ENCODE results near the gene TRIAP1. TPM values are rescaled to one million over a fixed set of nuclear protein-coding genes. Genes with fewer than 3 reads are reported as not detected.

TRIAP1 gene
- polyA plus RNA-seq, 1 of the 3 experiments (the other 2 are of a cell fraction) = 34.1 TPM

DNA sequence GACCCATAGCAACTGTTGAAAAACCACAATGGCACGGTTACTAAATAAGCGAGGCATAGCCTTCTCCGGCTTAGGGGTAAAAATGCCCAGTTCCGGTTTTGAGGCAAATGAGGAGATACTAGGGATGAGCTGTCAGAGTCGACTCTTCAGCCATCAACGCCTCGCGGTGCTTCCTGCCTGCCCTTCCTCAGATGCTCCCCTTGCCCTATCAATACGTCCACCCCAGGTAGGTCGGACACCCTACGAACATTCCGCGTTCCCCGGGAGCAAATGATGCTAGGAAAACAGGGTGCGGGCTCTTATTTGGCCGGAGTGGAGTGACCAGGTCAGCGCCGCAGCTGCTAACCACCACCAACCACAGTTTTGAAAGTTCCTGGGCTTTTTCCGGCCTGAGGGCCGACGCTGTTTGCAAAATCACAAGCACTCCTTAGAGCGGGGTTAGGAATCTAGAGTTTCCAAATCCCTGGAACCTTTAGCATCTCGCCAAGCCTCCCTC is 22.2 kb upstream of the TRIAP1 start:
- DNase-seq = peak; percentile 65
- peaks cover 16% of the 10 kb centered on the region for H3F3A ChIP-seq (replicated peaks; ENCODE audit: insufficient read depth)
- H3K9me2 ChIP-seq = no peaks in the 10 kb centered on the region
- CTCF ChIA-PET = interaction anchor here (0.6 to 5.3 kb wide), 18 partner anchors 10 to 151 kb away, joined by 3 to 52 read pairs (median 4); partner anchors contain the start of genes COX6A1 and DYNLL1
- H4K20me1 ChIP-seq (ENCODE audit: insufficient read depth) = peaks cover 46% of the 10 kb centered on the region
- no peak overlapping the region for H2AFZ ChIP-seq (ENCODE audit: low read depth)
- H3K36me3 ChIP-seq (replicated peaks in 1 of 2; ENCODE audit: control insufficient read depth in 1 of 2, insufficient read depth in 2 of 2, low read length in 1 of 2) = peaks cover 25 to 30% of the 10 kb centered on the region in 2 experiments
- H3K9me3 ChIP-seq = no peaks in the 10 kb centered on the region
- 1% methylated on average over 23 of the region's 23 CpGs for WGBS (ENCODE audit: low lambda C conversion rate)
- peak overlapping the region; percentile 87 for H3K9ac ChIP-seq
- POLR2A ChIA-PET = interaction anchor here (0.6 to 1.9 kb wide), 5 partner anchors 9 to 270 kb away, joined by 3 to 12 read pairs (median 3); partner anchors contain the start of gene DYNLL1
- TF ChIP-seq SIN3A (IDR thresholded peaks at IDR 0.05; ENCODE audit: borderline replicate concordance, low read depth, low read length) (peak; percentile 37; the same call in 1 of the 2 replicates), RXRA (IDR thresholded peaks at IDR 0.05; ENCODE audit: borderline replicate concordance, low read depth) (no peak), TCF12 (IDR thresholded peaks at IDR 0.05) (no peak), RFX5 (IDR thresholded peaks at IDR 0.05; ENCODE audit: low read length) (no peak)
- TF ChIP-seq, protein P1, sequence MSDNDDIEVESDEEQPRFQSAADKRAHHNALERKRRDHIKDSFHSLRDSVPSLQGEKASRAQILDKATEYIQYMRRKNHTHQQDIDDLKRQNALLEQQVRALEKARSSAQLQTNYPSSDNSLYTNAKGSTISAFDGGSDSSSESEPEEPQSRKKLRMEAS (IDR thresholded peaks at IDR 0.05; ENCODE audit: low read depth) = 0 out of 2 replicates have a peak, but pooled peaks have one; percentile 10
- peaks cover 89% of the 10 kb centered on the region for H3K79me2 ChIP-seq (ENCODE audit: insufficient read depth)
- no peaks in the 10 kb centered on the region for H3K27me3 ChIP-seq (ENCODE audit: insufficient read depth)
- peak overlapping the region; percentile 78 to 88 for H3K4me3 ChIP-seq (ENCODE audit: low read depth in 2 of 2, low read length in 1 of 2)
- H3K4me2 ChIP-seq = peak overlapping the region; percentile 94
- peak overlapping the region; percentile 79 to 93 for H3K27ac ChIP-seq (ENCODE audit: low read depth in 2 of 2, low read length in 1 of 2)
- peaks cover 0 to 8% of the 10 kb centered on the region in 2 experiments; a peak in 1 of 4 replicates for H3K4me1 ChIP-seq (ENCODE audit: control insufficient read depth in 1 of 2, insufficient read depth in 2 of 2, low read depth in 1 of 2, low read length in 1 of 2)

DNA sequence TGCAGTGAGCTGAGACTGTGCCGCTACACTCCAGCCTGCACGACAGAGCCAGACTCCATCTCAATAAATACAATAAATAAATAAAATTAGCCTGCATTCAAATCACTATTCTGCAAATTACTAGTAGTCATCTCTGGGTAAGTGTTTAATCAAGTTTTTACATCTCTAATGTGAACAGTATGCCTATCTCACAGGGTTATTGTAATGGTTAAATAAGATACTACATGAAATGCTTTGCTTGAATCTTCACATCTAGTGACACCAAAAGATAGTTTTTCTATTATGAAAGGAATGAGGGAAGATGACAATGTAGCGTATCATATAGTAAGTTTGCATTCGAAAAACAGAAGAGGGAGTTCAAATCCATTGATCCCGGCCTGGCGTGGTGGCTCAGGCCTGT is 21.3 kb upstream of the TRIAP1 start:
- H3K36me3 ChIP-seq (replicated peaks in 1 of 2; ENCODE audit: control insufficient read depth in 1 of 2, insufficient read depth in 2 of 2, low read length in 1 of 2) = peaks cover 34 to 38% of the 10 kb centered on the region in 2 experiments
- WGBS (ENCODE audit: low lambda C conversion rate) = 97% methylated on average over 6 of the region's 6 CpGs
- no peak for DNase-seq
- no peak overlapping the region for H3K4me3 ChIP-seq (ENCODE audit: low read depth in 2 of 2, low read length in 1 of 2)
- H3F3A ChIP-seq (replicated peaks; ENCODE audit: insufficient read depth) = peaks cover 22% of the 10 kb centered on the region
- H3K79me2 ChIP-seq (ENCODE audit: insufficient read depth) = peaks cover 88% of the 10 kb centered on the region
- no peak overlapping the region for H3K27ac ChIP-seq (ENCODE audit: low read depth in 2 of 2, low read length in 1 of 2)
- H3K4me2 ChIP-seq = peak overlapping the region; percentile 94; the same call in 1 of the 2 replicates
- TF ChIP-seq, protein P2, sequence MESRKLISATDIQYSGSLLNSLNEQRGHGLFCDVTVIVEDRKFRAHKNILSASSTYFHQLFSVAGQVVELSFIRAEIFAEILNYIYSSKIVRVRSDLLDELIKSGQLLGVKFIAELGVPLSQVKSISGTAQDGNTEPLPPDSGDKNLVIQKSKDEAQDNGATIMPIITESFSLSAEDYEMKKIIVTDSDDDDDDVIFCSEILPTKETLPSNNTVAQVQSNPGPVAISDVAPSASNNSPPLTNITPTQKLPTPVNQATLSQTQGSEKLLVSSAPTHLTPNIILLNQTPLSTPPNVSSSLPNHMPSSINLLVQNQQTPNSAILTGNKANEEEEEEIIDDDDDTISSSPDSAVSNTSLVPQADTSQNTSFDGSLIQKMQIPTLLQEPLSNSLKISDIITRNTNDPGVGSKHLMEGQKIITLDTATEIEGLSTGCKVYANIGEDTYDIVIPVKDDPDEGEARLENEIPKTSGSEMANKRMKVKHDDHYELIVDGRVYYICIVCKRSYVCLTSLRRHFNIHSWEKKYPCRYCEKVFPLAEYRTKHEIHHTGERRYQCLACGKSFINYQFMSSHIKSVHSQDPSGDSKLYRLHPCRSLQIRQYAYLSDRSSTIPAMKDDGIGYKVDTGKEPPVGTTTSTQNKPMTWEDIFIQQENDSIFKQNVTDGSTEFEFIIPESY (IDR thresholded peaks at IDR 0.05; ENCODE audit: borderline replicate concordance, low read depth) = no peak
- H3K9me3 ChIP-seq = no peaks in the 10 kb centered on the region
- H3K27me3 ChIP-seq (ENCODE audit: insufficient read depth) = no peaks in the 10 kb centered on the region
- H3K9me2 ChIP-seq = no peaks in the 10 kb centered on the region
- ChIA-PET CTCF (interaction anchor here (0.7 to 5.3 kb wide), 9 partner anchors 9 to 112 kb away, joined by 3 to 52 read pairs (median 8); partner anchors contain the start of genes COX6A1 and DYNLL1), POLR2A (interaction anchor here (0.6 kb wide), 1 partner anchor 9 kb away, joined by 3 read pairs; no protein-coding TSS in a partner anchor)
- H4K20me1 ChIP-seq (ENCODE audit: insufficient read depth) = peaks cover 52% of the 10 kb centered on the region
- peaks cover 0 to 8% of the 10 kb centered on the region in 2 experiments; a peak in 1 of 4 replicates for H3K4me1 ChIP-seq (ENCODE audit: control insufficient read depth in 1 of 2, insufficient read depth in 2 of 2, low read depth in 1 of 2, low read length in 1 of 2)
- no peak overlapping the region for H2AFZ ChIP-seq (ENCODE audit: low read depth)
- H3K9ac ChIP-seq = no peak overlapping the region
